ENCODE results near the gene HSP90AA1.
"Not testable (repeated sequence)": the region's sequence is repeated elsewhere in the genome, so short reads cannot be mapped to it uniquely, and the experiment has no call there.

The HSP90AA1 gene

DNA sequence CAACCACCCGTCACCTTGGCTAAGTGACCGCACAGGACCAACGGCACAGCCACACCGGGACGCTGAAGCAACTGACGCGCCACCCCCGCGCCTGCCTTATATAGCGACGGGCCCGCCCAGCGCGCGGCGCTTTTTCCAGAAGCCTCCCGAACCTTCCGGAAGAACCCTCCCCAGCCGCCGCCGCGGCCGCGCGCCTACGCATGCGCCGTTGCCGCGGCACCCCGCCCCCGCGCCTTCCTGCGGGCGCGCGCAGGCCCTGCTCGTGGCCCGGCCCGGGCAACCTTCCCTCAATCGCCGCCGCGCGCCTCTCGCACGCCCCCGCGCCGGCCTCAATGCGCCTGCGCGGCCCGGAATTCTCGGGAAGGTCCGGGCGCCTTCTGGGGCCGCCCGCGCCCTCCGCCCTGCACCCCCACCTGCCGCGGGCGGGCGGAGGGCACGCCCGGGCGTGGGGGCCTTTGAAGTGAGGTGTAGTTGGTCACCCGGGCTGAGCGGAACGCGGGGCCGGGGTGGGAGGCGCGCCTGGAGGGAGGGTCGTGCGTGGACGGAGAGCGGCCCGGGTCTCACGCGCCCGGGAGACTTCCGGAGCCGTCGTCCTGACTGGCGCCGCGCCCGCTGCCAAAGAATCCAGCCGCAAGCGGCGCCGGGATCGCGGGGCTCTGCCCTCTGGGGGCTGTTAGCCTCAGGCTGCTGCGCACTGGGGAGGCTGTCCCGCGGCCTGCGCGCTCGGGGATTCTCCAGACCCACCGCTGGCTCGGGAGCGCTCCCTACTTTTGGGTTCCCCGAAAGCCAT lies at the start of gene HSP90AA1:
HSP90AA1 (minus strand) TSS at position 73 of the 790 bp plus-strand sequence. CDS start 666 bp downstream, outside the sequence.
- peak; percentile 99 for DNase-seq (ENCODE audit: low read depth, low spot score)

DNA sequence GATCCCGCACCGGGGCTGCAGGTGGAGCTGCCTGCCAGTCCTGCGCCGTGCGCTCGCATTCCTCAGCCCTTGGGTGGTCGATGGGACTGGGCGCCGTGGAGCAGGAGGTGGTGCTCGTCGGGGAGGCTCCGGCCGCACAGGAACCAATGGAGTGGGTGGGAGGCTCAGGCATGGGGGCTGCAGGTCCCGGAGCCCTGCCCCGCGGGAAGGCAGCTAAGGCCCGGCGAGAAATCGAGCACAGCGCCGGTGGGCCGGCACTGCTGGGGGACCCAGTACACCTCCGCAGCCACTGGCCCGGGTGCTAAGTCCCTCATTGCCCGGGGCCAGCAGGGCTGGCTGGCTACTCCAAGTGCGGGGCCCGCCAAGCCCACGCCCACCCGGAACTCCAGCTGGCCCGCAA lies 48.6 kb upstream of the HSP90AA1 start:
- DNase-seq (ENCODE audit: low read depth, low spot score): not testable (repeated sequence)

DNA sequence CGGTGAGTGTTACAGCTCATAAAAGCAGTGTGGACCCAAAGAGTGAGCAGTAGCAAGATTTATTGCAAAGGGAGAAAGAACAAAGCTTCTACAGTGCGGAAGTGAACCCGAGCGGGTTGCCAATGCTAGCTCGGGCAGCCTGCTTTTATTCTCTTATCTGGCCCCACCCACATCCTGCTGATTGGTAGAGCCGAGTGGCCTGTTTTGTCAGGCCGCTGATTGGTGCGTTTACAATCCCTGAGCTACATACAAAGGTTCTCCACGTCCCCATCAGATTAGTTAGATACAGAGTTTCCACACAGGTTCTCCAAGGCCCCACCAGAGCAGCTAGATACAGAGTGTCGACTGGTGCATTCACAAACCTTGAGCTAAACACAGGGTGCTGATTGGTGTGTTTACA lies 47.9 kb upstream of the HSP90AA1 start:
- DNase-seq (ENCODE audit: low read depth, low spot score): not testable (repeated sequence)

- DNase-seq (ENCODE audit: low read depth, low spot score): not testable (repeated sequence)
These were observed 47.2 kb upstream of the HSP90AA1 start for GRCh38 chr14:102134021-102134420.

GRCh38 chr14:102131741-102132140 lies 44.9 kb upstream of the HSP90AA1 start:
- no peak for DNase-seq (ENCODE audit: low read depth, low spot score)

DNA sequence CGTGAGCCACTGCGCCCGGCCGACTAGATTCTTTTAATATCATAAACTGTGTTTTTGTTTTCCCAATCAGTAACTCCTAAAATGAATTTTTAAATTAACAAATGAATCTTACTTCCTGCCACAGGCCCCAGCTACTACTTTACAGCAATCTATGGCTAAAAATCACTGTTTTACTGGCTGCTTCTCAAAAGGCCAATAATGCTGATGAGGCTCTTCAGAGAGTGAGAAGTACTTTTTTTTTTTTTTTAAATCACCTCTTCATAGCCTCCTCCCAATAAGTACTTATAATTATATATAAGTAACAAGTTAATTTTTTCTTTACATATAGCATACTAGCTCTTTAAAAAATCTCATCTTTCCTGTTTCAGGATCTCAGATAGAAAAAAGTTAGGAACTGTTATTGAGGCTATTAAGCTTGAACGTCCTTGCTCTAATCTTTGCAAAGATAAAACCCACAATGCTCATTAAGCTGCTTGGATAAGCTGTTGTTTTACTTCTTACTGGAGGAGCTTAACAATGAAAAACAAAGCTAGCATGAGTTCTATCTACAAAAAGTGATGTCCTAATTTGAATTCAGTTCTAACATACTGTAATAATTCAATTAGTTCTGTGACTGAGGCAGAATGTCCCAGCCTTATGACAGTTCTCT lies 40.1 kb upstream of the HSP90AA1 start:
- no peak for DNase-seq (ENCODE audit: low read depth, low spot score)

DNA sequence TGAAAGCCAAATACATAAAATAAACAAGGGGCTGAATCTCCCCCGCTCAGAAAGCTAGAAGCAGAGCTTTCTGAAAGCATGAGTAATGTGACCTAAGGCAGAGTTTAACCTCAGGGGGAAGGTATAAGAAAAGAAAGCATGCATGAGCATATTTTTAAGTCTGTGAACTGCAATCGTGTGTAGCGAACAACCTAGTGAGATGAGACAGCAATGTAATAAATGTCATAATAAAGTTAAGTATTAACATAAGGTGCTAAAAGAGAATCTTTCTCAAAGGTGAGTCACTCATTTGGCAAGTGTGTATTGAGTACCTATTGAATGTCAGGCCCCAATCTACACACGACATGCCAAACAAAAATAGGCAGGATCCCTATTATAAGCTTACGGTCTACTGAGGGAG lies 38.7 kb upstream of the HSP90AA1 start:
- DNase-seq (ENCODE audit: low read depth, low spot score): peak; percentile 2

- no peak for DNase-seq (ENCODE audit: low read depth, low spot score)
These were observed 37.6 kb upstream of the HSP90AA1 start for GRCh38 chr14:102124419-102124818.

DNA sequence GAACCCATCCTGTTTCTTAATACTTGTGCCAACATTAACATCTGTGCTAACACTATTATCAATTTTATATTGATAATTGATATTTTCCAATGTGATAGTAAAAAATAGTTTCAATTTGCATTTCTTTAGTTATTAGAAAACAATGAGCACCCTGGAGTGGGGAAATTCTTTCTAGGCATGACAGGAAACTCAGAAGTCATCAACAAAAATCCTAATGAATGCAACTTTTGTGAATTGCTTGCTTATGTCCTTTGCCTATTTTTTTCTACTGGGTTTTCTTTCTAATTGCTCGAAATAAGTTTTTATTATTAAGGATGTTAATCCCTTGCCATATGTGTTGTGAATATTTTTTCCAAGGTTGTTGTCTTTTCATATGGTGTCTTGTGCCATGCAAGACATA lies 34.7 kb upstream of the HSP90AA1 start:
- DNase-seq (ENCODE audit: low read depth, low spot score): no peak

DNA sequence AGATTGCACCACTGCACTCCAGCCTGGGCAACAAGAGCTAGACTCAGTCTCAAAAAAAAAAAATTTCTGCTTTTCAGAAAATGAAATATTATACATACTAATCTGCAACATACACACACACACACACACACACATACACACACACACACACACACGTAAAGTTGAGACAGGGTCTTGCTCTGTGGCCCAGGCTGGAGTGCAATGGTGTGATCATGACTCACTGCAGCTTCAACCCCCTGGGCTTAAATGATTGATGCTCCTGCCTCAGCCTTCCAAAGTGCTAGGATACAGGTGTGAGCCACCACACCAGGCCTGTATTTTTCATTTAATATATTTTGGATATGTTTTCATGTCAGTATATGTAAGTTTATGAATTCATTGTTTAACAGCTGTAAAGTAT lies 34.0 kb upstream of the HSP90AA1 start:
- DNase-seq (ENCODE audit: low read depth, low spot score): no peak

GRCh38 chr14:102117852-102118251 lies 31.0 kb upstream of the HSP90AA1 start:
- no peak for DNase-seq (ENCODE audit: low read depth, low spot score)

DNA sequence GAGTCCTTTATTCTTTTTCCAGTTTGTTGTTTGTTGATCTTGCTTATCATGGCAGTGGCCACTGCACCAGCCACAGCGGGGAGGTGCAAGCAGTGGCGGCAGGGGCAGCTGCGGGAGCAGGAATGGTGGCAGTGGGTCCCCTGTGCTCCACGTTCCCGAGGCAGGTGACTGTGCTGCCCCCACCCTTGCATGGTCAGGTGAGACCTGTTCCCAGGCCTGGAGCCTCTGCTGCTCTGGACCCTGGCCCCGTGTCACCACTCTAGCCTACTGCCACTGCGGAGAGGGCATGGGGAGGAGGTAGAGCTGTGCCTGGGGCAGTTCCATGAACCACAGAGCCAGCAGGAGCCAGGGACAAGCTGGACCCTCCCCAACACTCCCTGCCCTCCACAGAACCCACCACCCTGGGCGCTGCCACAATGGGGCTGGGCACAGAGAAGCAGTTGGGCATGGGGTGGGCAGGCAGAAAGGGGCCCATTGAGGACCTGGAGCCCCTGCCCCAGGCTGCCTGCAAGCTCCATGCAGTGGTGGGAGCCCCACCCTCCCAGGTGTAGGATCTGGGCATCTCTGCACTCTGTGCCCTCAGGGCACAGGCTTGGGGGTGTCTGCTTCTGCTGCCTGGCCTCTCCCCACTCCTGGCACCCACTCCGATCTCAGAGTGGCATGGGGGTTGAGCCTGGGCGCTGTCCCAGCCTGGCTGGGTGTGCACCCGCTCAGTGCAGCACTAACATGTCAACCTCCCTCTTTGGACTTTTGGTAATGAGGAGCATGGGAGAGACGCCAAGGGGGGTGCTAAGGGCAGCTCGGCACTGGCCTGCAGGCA lies 29.7 kb upstream of the HSP90AA1 start:
- DNase-seq (ENCODE audit: low read depth, low spot score): no peak

- DNase-seq (ENCODE audit: low read depth, low spot score): no peak
These were observed 24.3 kb upstream of the HSP90AA1 start for GRCh38 chr14:102111101-102111500.

GRCh38 chr14:102109332-102109731 lies 22.5 kb upstream of the HSP90AA1 start:
- DNase-seq (ENCODE audit: low read depth, low spot score): not testable (repeated sequence)

GRCh38 chr14:102105369-102105768 lies 18.5 kb upstream of the HSP90AA1 start:
- DNase-seq (ENCODE audit: low read depth, low spot score): no peak

GRCh38 chr14:102103062-102103695 lies 16.3 kb upstream of the HSP90AA1 start:
- no peak for DNase-seq (ENCODE audit: low read depth, low spot score)

DNA sequence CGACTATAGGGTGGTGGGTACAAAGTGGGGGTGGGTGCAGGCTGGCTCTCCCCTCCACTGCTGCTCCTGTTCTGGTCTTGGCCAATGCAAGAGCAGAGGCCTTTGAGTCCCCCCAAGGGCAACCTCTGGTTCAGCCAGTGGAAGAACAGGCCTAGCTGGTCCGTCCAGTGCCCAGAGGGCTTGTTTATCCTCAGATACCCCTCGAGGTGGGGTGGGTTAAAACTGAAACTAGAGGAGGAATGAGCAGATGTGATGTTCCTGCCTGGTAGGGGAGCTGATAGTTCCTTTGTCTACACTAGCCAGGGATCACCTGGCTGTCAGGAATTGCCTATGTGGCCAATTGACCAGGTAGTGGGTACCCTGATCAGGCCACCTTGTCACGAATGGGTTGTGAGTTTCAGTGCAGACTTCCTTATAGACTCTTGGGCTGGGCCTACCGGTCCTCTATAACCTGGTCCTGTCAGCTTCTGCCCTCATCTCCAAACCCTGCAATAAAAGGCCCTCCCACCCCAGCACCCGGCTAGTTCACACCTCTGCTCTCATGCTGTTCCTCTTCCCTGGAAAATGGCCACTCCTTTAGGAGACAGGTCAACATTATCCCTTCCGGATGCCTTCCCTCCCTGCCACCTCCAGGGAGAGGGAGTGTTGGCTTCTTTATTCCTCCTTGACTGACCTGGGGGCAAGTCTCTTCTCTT lies 10.7 kb upstream of the HSP90AA1 start:
- no peak for DNase-seq (ENCODE audit: low read depth, low spot score)

DNA sequence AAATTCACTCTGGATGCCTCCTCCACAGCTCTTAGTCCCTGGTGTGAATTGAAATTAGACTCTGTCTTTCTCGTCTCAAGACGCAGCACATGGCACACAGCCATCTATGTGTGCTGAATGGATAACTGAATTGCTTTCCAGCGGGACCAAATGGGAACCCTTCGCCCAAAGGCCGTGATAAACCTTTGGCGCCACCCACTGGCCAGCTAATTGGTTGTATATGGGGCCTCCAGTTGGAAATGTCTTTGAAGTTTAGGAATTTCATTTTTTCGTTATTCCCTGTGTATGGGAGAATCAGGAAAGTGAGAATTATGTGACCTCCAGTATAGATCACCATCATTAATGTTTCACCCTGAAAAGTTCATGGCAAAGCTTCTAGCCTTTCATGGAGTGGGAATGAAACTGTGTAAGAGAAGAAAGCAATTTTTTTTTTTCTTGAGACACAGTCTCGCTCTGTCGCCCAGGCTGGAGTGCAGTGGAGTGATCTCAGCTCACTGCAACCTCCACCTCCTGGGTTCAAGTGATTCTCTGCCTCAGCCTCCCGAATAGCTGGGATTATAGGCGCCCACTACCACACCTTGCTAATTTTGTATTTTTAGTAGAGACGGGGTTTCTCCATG lies 9.8 kb upstream of the HSP90AA1 start:
- DNase-seq (ENCODE audit: low read depth, low spot score): peak; percentile 88

DNA sequence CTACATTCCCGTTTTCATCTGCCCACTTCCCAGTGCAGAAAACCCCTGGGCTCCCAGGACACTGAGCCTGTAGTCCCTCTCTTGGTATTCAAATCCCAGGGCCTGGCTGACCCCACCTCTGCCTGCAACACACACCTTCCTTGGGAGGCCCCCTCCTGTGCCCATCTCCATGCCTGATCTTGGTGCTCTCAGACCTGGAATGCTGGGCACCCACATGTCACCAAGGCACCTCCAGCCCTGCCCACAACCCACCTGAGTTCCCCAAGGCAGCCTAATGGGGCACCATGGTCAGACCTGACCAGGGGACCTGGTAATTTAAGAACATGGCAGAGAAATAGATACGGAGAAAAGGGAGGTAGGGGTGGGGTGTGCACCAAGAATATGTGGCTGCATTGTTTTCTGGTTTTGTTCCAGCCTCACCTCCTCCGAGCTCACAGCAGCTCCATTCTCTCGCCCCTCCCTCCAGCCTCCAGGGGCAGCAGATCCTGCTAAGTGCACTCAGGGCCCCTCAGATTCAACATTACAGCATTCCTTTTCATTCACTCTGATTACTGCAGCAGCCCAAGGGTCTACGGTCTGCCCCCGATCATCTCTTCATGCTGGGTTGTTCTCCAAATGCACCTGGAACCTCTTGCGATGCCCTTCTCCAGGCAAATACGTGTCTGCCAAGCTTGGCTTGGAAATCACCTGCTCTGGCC lies 9.2 kb upstream of the HSP90AA1 start:
- peak; percentile 34 for DNase-seq (ENCODE audit: low read depth, low spot score)

DNA sequence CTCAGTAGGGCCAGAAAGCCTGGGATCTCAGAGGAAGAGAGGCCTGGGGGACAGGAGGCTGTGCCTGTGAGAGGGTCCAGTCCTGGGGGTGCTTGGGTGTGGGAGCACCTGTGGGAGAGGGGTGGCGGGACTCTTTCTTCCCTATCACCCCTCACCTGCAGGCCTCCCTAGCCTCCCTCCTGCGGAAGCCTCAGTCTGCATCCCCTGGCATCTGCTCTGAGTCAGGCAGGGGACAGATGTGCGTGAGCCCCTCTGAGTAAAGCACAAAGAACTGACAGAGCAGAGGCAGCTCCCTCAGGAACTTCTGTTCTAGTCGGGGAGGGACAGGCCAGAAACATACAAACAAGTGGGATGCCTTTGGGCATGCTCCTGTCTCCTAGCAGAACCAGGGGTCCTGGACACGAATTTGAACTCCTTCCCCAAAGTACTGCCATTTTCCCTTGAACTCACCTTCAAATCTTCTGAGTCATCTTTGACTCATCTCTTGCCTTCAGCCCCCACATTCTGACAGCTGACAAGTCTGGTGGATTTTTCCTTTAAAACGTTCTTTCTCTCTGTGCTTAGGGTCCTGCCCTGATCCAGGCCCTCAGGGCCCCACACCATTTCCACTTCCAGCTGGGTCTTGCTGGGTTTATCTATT lies 8.5 kb upstream of the HSP90AA1 start:
- no peak for DNase-seq (ENCODE audit: low read depth, low spot score)

Measured in astrocyte of the hippocampus (primary cell).